Activated CD8-positive, alpha-beta T cell treated with anti-CD3 and anti-CD28 coated beads for 36 hours (primary cell): ENCODE measurements around the gene NIPAL3. TPM values are rescaled to one million over a fixed set of nuclear protein-coding genes. Genes with fewer than 3 reads are reported as not detected.
A peak's percentile ranks its signal among the peaks of the same experiment; 100 is the strongest.

Experiments
- ATAC-seq: fragments of 200-7000 bp; cut with Tn5 transposase; one replicate; pipeline ENCODE4 v1.10.0; 2021; ENCODE audit warnings: mild to moderate bottlenecking, moderate library complexity
- CTCF ChIA-PET: fragments of 350-600 bp; sonication (Branson Sonifier 250); formaldehyde crosslinking; loops from one replicate; lab custom pipeline; 2021; ENCODE audit warnings: antibody characterized with exemption; lab: Charles Lee
- POLR2A ChIA-PET: fragments of 350-600 bp; sonication (Branson Sonifier 250); formaldehyde crosslinking; loops from one replicate; lab custom pipeline; 2021; ENCODE audit warnings: antibody characterized with exemption; lab: Charles Lee
- DNase-seq: peaks from one replicate; pipeline ENCODE4 v3.0.0-alpha.2; 2020
- H3K27ac Mint-ChIP-seq: one replicate; pipeline ENCODE4 v1.8.0; 2021; ENCODE audit warnings: mild to moderate bottlenecking, mixed read lengths
- H3K27me3 Mint-ChIP-seq: one replicate; pipeline ENCODE4 v1.8.0; 2021; ENCODE audit warnings: mixed read lengths
- H3K36me3 Mint-ChIP-seq: one replicate; pipeline ENCODE4 v1.8.0; 2021; ENCODE audit warnings: low read depth, mixed read lengths
- H3K4me1 Mint-ChIP-seq: one replicate; pipeline ENCODE4 v1.8.0; 2021; ENCODE audit warnings: low read depth, mixed read lengths
- H3K4me3 Mint-ChIP-seq: one replicate; pipeline ENCODE4 v1.8.0; 2021; ENCODE audit warnings: mild to moderate bottlenecking, moderate library complexity, mixed read lengths
- H3K9me3 Mint-ChIP-seq: one replicate; pipeline ENCODE4 v1.8.0; 2021; ENCODE audit warnings: mixed read lengths
- CTCF ChIP-seq: fragments of 200-600 bp; IDR thresholded peaks from one replicate; pipeline ENCODE4 v1.8.0; 2022; ENCODE audit warnings: antibody characterized with exemption, mild to moderate bottlenecking
- intact Hi-C: fragments of 100-400 bp; cut with micrococcal nuclease; formaldehyde crosslinking; loops from one replicate; pipeline ENCODE4 v1.10.0; 2022
- total RNA-seq, 2 experiments: library from RNA; stranded (reverse); gene quantifications; one replicate each; pipeline ENCODE4 v1.2.3, GENCODE V29; 2021

Gene NIPAL3
- total RNA-seq, 2 experiments from 2014 or later: 33.2 to 33.3 TPM

GRCh38 chr1:24385160-24385940 is 30.3 kb upstream of the NIPAL3 start:
- intact Hi-C loops: no loop called here
- ChIA-PET CTCF (interaction anchor here (0.9 to 6.0 kb wide), 27 partner anchors 8 to 236 kb away, joined by 3 to 137 read pairs (median 4); partner anchors contain the start of genes GRHL3, IFNLR1, NIPAL3 and STPG1), POLR2A (interaction anchor here (1.5 kb wide), 1 partner anchor 61 kb away, joined by 6 read pairs; no protein-coding TSS in a partner anchor)
- Mint-ChIP-seq H3K4me3 (no peak overlapping the region), H3K36me3 (peaks cover 5% of the 10 kb centered on the region), H3K9me3 (no peaks in the 10 kb centered on the region), H3K27ac (peak overlapping the region; percentile 14), H3K27me3 (no peaks in the 10 kb centered on the region), H3K4me1 (peaks cover 28% of the 10 kb centered on the region)
- ATAC-seq (peak; percentile 57), DNase-seq (peak; percentile 61)
- peak; percentile 74 for TF ChIP-seq CTCF

DNA sequence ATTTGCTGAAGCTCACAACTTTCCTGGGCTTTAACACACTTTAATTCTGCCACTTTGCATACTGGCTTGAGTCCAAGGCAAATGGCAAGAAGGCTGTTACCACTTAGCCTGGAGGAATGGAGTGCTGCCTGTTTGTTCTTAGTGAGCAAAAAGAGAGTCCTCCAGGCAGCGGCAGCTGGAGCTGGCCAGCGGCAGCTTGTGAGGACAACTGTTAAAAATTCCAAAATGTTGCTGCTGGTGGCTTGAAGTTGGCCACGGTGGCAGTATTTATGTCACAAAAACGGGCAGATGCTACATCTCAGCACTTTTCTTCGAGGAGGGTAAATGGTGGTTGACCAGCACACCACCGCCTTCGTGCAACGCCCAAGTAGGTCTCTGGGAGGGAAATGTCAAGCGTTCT is 29.4 kb upstream of the NIPAL3 start:
- CTCF ChIA-PET: interaction anchor here (0.9 to 6.0 kb wide), 14 partner anchors 17 to 236 kb away, joined by 3 to 137 read pairs (median 6); partner anchors contain the start of genes GRHL3, IFNLR1 and STPG1
- Mint-ChIP-seq H3K36me3 (peaks cover 5% of the 10 kb centered on the region), H3K4me1 (peaks cover 32% of the 10 kb centered on the region), H3K4me3 (no peak overlapping the region), H3K27me3 (no peaks in the 10 kb centered on the region), H3K27ac (no peak overlapping the region), H3K9me3 (no peaks in the 10 kb centered on the region)
- DNase-seq (no peak), ATAC-seq (no peak)
- POLR2A ChIA-PET: no interaction called here
- intact Hi-C loops: no loop called here
- no peak for TF ChIP-seq CTCF

DNA sequence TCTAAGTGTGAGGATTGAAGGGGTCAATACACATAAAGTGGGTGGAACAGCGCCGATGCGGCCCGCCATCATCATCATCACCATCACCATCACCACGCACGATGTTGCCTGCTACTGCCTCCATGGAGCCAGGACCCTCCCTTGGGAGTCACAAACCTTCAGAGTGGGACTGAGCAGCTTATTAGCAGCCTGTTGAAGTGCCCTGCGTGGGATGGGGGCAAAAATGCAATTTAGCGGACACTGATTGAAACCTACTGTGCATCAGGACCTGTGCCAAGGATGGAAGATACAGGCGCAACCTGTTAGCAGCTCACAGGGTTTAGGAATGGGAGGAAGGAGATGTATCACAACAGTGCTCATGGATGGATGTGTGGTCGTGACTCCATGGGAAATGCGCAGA is 28.7 kb upstream of the NIPAL3 start:
- Mint-ChIP-seq H3K27me3 (no peaks in the 10 kb centered on the region), H3K4me1 (peaks cover 39% of the 10 kb centered on the region), H3K36me3 (peaks cover 5% of the 10 kb centered on the region), H3K27ac (no peak overlapping the region), H3K4me3 (no peak overlapping the region), H3K9me3 (no peaks in the 10 kb centered on the region)
- intact Hi-C loops: no loop called here
- ChIA-PET POLR2A (interaction anchor here (1.2 kb wide), 1 partner anchor 183 kb away, joined by 3 read pairs; no protein-coding TSS in a partner anchor), CTCF (interaction anchor here (1.0 to 6.0 kb wide), 5 partner anchors 64 to 200 kb away, joined by 4 to 137 read pairs (median 15); no protein-coding TSS in a partner anchor)
- TF ChIP-seq CTCF: no peak
- DNase-seq (no peak), ATAC-seq (no peak)

GRCh38 chr1:24387636-24388175 is 27.9 kb upstream of the NIPAL3 start:
- H3K27me3 Mint-ChIP-seq: no peaks in the 10 kb centered on the region
- ATAC-seq (no peak), DNase-seq (no peak)
- no peak overlapping the region for H3K4me3 Mint-ChIP-seq
- TF ChIP-seq CTCF: no peak
- intact Hi-C loops: no loop called here
- H3K4me1 Mint-ChIP-seq: peaks cover 47% of the 10 kb centered on the region
- H3K9me3 Mint-ChIP-seq: no peaks in the 10 kb centered on the region
- peaks cover 5% of the 10 kb centered on the region for H3K36me3 Mint-ChIP-seq
- ChIA-PET POLR2A (interaction anchor here (0.8 to 1.2 kb wide), 2 partner anchors 174 to 184 kb away, joined by 3 read pairs; no protein-coding TSS in a partner anchor), CTCF (interaction anchor here (1.0 to 6.0 kb wide), 4 partner anchors 183 to 199 kb away, joined by 4 to 137 read pairs (median 24); no protein-coding TSS in a partner anchor)
- H3K27ac Mint-ChIP-seq: no peak overlapping the region
